ENCODE data around the gene MUC7. TPM values are rescaled to one million over a fixed set of nuclear protein-coding genes. Genes with fewer than 3 reads are reported as not detected.
A peak's percentile ranks its signal among the peaks of the same experiment; 100 is the strongest.
"Not testable (repeated sequence)": the region's sequence is repeated elsewhere in the genome, so short reads cannot be mapped to it uniquely, and the experiment has no call there.

The MUC7 gene
- total RNA-seq (2014; rRNA removed; shearing (Covaris generic)), result not detected in 2 replicates

DNA sequence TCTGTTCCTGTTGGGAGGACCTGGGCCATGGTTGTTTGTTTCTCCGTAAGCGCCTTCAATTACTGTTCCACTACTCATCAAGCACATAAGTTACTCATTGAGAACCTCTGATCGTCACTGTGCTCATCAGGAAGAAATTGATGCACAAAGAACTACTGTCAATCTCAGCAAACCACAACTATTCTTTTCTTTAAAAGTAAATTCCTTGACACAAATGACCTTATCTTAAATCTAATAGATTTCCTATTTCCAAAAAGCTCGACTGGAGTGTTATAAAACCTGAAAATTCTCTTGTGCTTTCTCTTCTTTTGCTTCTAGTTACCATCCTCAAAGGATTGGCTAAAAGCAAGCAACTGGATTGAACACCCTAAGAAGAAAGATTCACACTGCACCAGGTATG, at the start of gene MUC7:
MUC7 (plus strand) TSS at position 301 of the 400 bp plus-strand sequence. CDS start 1,825 bp downstream, outside the sequence.
- DNase-seq, result no peak
- no peaks in the 10 kb centered on the region for H3K27me3 ChIP-seq (ENCODE audit: control insufficient read depth, insufficient read depth, low read length)
- no peak within 1 kb of the TSS for H3K4me3 ChIP-seq (ENCODE audit: insufficient read depth, low read depth, low read length)
- no peaks in the 10 kb centered on the region for H3K36me3 ChIP-seq (replicated peaks; ENCODE audit: control insufficient read depth, insufficient read depth, low read length)

DNA sequence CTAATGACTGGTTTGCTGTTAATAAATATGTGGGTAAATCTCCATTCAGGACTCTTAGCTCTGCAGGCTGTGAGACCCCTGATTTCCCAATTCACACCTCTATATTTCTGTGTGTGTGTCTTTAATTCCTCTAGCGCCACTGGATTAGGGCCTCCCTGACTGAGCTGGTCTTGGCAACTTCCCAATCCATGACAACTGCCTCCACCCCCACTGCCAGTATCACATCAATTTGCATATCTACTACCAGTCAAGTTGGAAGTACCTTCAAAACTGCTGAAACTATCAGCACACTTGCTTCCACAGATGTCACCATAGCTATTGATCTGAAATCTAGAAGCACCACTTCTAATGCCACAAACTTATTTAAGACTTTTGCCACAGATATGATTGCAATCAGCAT, 46.7 kb upstream of the MUC7 start:
- Histone ChIP-seq H3K27me3 (ENCODE audit: control insufficient read depth, insufficient read depth, low read length) (no peaks in the 10 kb centered on the region), H3K36me3 (replicated peaks; ENCODE audit: control insufficient read depth, insufficient read depth, low read length) (no peaks in the 10 kb centered on the region), H3K4me3 (ENCODE audit: insufficient read depth, low read depth, low read length) (no peak overlapping the region)
- no peak for DNase-seq

DNA sequence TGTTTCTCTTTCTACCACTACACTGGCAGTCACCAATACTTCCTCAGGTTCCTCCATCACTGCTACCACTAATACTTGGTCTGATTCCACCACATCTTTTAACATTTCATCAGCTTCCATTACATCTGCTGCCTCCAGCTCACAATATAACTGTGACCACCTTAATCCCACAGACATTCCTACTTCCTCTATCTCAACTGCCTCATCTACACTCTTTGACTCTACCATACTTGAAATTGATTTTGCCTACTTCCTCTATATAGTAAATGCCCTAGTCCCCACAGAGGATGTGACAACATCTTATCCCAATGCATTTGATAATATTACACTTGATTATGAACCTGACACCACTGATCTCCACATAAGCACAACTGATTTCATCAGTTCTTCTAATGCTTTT, 45.2 kb upstream of the MUC7 start:
- Histone ChIP-seq H3K36me3 (replicated peaks; ENCODE audit: control insufficient read depth, insufficient read depth, low read length) (no peaks in the 10 kb centered on the region), H3K27me3 (ENCODE audit: control insufficient read depth, insufficient read depth, low read length) (no peaks in the 10 kb centered on the region), H3K4me3 (ENCODE audit: insufficient read depth, low read depth, low read length) (no peak overlapping the region)
- no peak for DNase-seq

DNA sequence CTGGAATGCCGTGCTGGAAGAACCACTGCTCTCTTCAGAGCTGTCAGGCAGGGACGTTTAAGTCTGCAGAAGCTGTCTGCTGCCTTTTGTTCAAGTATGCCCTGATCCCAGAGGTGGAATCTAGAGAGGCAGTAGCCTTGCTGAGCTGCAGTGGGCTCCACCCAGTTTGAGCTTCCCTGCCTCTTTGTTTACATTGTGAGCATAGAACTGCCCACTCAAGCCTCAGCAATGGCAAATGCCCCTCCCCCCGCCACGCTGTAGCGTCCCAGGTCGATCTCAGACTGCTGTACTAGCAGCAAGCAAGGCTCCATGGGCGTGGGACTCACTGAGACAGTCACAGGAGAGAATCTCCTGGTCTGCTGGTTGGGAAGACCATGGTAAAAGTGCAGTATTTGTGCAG, 34.8 kb upstream of the MUC7 start:
- Histone ChIP-seq H3K36me3 (replicated peaks; ENCODE audit: control insufficient read depth, insufficient read depth, low read length) (no peaks in the 10 kb centered on the region), H3K4me3 (ENCODE audit: insufficient read depth, low read depth, low read length) (no peak overlapping the region), H3K27me3 (ENCODE audit: control insufficient read depth, insufficient read depth, low read length) (no peaks in the 10 kb centered on the region; the same call in 1 of the 2 replicates)
- peak; percentile 1 for DNase-seq

DNA sequence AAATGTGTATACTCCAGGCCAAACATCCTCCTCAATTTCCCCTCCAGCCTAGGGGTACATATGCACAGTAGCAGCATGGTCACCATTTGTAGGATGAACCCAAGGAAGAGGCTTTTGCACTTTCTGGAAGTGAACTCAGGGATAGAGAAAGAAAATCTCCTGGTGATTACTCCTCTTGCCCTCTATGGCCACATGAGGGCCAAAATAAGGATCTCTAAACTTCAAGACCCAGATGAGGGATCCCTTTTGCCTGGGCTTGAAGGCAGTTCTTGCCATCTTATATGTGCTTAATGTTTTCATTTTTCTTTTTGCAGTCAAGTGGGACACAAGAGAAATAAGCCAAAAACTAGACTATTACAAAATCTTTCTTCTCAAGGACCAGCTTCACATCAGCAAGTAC, 29.5 kb upstream of the MUC7 start:
- H3K4me3 ChIP-seq (ENCODE audit: insufficient read depth, low read depth, low read length), result no peak overlapping the region
- no peaks in the 10 kb centered on the region; the same call in 1 of the 2 replicates for H3K27me3 ChIP-seq (ENCODE audit: control insufficient read depth, insufficient read depth, low read length)
- no peak for DNase-seq
- no peaks in the 10 kb centered on the region for H3K36me3 ChIP-seq (replicated peaks; ENCODE audit: control insufficient read depth, insufficient read depth, low read length)

DNA sequence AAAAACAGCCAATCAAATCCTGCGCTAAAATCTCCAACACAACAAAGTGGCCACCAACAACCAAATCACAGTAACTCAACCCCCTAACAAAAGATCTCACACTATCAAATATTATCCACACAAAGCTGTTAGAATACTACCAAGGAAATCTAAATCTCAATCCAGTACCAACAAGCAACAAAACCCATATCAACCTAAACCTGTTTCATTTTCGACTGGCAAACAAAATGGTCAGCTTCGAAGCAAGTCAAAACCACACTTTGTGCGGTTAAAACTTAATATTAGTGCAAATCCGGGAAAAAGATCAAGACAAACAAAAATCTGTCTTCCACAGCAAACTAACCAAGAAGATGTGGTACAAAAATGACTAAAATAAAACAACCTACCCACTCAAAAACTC, 28.7 kb upstream of the MUC7 start:
- H3K4me3 ChIP-seq (ENCODE audit: insufficient read depth, low read depth, low read length), result no peak overlapping the region
- no peak for DNase-seq

DNA sequence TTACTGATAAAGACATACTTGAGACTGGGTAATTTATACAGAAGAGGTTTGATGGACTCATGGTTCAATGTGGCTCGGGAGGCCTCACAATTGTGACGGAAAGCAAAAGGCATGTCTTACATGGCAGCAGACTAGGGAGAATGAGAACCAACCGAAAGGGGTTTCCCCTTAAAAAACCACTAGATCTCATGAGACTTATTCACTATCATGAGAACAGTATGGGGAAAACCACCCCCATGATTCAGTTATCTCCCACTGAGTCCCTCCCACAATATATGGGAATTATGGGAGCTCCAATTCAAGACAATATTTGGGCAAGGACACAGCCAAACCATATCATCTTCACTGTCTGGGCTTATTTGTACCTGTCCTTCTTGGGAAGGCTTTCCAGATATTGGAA, 22.8 kb upstream of the MUC7 start:
- H3K4me3 ChIP-seq (ENCODE audit: insufficient read depth, low read depth, low read length), result no peak overlapping the region
- no peaks in the 10 kb centered on the region for H3K36me3 ChIP-seq (replicated peaks; ENCODE audit: control insufficient read depth, insufficient read depth, low read length)
- no peak for DNase-seq
- H3K27me3 ChIP-seq (ENCODE audit: control insufficient read depth, insufficient read depth, low read length), result no peaks in the 10 kb centered on the region

More for the DNA sequence above, 28.7 kb upstream of the MUC7 start:
- H3K27me3 ChIP-seq (ENCODE audit: control insufficient read depth, insufficient read depth, low read length), result no peaks in the 10 kb centered on the region; the same call in 1 of the 2 replicates
- no peaks in the 10 kb centered on the region for H3K36me3 ChIP-seq (replicated peaks; ENCODE audit: control insufficient read depth, insufficient read depth, low read length)

DNA sequence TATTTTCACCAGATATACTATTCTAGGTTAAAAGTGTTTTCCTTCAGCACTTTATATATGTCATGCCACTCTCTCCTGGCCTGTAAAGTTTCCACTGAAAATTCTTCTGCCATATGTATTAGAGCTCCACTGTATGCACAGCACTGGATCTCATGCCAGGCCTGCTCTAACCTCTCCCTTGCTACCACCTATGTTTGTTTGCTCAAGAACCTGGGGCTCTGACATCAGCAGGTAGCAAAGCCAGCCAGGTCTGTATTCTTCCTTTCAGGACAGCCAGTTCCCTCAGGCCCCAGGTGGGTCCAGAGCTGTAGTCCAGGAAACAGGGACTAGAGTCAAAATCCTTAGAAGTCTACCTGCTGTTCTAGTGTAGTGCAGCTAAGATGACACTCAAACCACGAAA, 19.1 kb upstream of the MUC7 start:
- H3K4me3 ChIP-seq (ENCODE audit: insufficient read depth, low read depth, low read length), result no peak overlapping the region
- H3K27me3 ChIP-seq (ENCODE audit: control insufficient read depth, insufficient read depth, low read length), result no peaks in the 10 kb centered on the region
- H3K36me3 ChIP-seq (replicated peaks; ENCODE audit: control insufficient read depth, insufficient read depth, low read length), result no peaks in the 10 kb centered on the region
- no peak for DNase-seq

DNA sequence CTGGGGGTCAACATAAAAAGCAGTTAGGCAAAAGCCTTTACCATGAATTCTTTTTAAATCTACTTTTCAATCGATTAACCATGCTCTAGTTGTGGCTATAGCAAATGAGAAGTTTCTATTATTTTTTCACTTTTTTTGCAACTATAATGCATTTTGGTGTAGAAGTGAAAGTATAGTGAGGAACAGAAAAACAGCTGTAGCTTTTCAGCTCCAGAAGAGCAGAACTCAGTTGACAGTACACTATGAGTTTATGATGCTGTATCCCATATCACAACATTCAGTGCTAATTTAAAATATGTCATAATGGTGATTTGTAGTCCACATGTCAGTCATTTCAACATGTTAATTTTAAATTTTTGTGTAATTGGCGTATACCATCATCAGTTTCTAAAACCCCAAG, 8.7 kb upstream of the MUC7 start:
- DNase-seq, result no peak
- no peaks in the 10 kb centered on the region for H3K36me3 ChIP-seq (replicated peaks; ENCODE audit: control insufficient read depth, insufficient read depth, low read length)
- no peak overlapping the region for H3K4me3 ChIP-seq (ENCODE audit: insufficient read depth, low read depth, low read length)
- H3K27me3 ChIP-seq (ENCODE audit: control insufficient read depth, insufficient read depth, low read length), result no peaks in the 10 kb centered on the region

DNA sequence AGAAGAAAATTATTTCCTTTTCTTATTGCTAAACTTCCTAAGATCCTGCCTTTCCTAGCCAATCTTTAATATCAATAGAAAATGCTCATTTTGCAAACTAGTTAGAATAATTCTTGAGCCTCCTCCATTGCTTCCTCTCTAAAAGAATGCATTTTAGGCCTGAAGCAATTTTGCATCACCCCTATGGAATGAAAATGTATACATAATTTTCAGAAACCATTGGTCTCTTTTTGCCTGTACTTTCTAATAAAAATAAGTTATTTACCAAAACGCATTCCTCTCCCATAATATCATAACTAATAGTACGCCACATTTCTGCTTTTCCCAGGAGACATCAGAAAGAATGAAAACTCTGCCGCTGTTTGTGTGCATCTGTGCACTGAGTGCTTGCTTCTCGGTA, 1.7 kb downstream of the MUC7 start:
- DNase-seq, result no peak
- no peak overlapping the region for H3K4me3 ChIP-seq (ENCODE audit: insufficient read depth, low read depth, low read length)
- H3K27me3 ChIP-seq (ENCODE audit: control insufficient read depth, insufficient read depth, low read length), result no peaks in the 10 kb centered on the region
- no peaks in the 10 kb centered on the region for H3K36me3 ChIP-seq (replicated peaks; ENCODE audit: control insufficient read depth, insufficient read depth, low read length)

DNA sequence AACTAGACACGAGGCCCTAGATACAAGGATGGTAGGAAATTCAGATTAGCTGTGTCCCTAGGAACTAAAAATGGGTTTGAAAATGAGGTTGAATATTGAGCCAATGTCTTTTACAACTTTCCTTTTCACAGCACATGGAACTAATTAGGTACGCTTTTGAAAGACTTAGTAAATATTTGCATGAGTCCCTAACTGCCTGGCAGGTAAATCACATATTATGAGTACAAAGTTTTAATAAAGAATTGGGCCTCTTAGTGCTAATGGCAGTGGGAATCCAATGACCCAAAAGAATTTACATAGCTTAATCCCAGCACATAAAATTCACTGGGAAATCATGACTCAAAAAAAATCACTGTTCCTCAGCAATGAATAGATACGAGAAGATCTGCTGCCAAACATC, 16.8 kb downstream of the MUC7 start:
- no peak for DNase-seq
- Histone ChIP-seq H3K36me3 (replicated peaks; ENCODE audit: control insufficient read depth, insufficient read depth, low read length) (no peaks in the 10 kb centered on the region), H3K4me3 (ENCODE audit: insufficient read depth, low read depth, low read length) (no peak overlapping the region), H3K27me3 (ENCODE audit: control insufficient read depth, insufficient read depth, low read length) (no peaks in the 10 kb centered on the region)

DNA sequence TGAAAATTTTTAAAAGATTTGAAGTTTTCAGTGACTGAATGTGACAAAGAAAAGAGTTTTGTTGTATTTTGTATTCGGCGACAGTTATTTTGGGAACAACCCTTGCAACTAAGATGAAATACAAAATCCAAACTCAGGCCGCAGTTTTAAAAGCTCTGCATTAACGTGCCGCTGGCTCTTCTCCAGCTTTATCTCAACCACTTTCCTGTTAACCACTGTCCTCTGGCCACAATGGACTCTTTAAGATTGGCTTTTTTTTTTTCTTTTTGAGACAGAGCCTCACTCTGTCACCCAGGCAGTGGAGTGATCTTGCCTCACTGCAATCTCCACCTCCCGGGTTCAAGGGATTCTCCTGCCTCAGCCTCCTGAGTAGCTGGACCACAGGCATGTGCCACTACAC, 24.2 kb downstream of the MUC7 start:
- Histone ChIP-seq H3K36me3 (replicated peaks; ENCODE audit: control insufficient read depth, insufficient read depth, low read length) (no peaks in the 10 kb centered on the region), H3K27me3 (ENCODE audit: control insufficient read depth, insufficient read depth, low read length) (no peaks in the 10 kb centered on the region)

DNA sequence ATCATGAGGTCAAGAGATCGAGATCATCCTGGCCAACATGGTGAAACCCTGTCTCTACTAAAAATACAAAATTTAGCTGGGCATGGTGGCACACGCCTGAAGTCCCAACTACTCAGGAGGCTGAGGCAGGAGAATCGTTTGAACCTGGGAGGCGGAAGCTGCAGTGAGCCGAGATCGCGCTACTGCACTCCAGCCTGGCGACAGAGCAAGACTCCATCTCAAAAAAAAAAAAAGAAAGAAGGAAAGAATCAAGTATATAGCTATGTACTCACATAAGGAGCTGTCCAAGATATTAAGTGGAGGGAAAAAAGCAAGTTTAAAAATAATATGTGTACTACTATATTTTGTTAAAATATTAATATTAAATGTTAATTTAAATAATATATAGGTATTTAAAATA, 29.8 kb downstream of the MUC7 start:
- DNase-seq; H3K36me3 ChIP-seq (replicated peaks; ENCODE audit: control insufficient read depth, insufficient read depth, low read length); H3K27me3 ChIP-seq (ENCODE audit: control insufficient read depth, insufficient read depth, low read length); H3K4me3 ChIP-seq (ENCODE audit: insufficient read depth, low read depth, low read length): not testable (repeated sequence)

More for the DNA sequence above, 24.2 kb downstream of the MUC7 start:
- no peak overlapping the region for H3K4me3 ChIP-seq (ENCODE audit: insufficient read depth, low read depth, low read length)
- no peak for DNase-seq

DNA sequence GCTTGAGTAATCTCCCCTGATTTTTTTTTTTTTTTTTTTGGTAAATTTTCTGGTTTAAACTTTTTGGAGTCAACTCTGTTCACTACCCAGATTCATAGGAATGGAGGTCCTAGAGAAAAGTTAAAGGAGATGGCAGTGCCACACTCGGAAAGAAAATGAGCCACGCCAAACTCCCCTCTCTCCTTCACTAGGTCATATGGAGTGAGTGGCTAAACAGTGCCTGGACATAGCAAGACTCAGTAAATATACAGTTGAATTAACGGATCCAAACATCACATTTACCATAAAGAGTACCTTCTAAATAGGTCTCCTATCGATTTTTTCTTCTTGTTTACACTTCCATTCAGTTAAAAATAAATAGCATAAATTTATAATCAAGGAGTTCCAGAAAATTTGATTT, 32.7 kb downstream of the MUC7 start:
- no peak overlapping the region for H3K4me3 ChIP-seq (ENCODE audit: insufficient read depth, low read depth, low read length)
- DNase-seq, result no peak
- H3K36me3 ChIP-seq (replicated peaks; ENCODE audit: control insufficient read depth, insufficient read depth, low read length), result no peaks in the 10 kb centered on the region
- no peaks in the 10 kb centered on the region for H3K27me3 ChIP-seq (ENCODE audit: control insufficient read depth, insufficient read depth, low read length)

DNA sequence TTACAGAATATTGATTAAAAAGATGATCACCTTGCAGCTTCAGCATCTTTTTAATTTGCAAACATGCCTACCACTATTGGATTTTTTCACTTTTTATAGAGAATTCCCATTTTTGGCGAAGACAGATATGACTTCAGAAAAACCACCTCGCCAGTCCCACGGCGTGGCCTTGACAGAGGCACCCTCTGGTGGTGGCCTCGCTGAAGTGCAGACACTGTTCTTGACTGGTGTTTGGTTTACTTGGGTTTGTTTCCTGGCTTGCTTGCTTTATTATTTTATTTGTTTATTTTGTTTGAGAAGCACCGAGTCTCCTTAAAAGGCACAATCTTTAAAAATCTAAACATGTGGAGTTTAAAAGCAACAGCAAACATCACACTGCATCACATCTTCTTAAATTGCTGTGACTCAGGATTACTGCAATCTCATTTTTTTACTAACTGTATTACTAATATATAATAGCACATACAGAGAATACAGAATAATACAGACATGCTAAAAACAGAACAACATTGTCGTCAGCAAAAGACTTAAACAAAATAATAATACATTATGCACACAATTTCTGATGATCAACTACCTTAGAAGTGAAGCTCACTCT, 33.3 kb downstream of the MUC7 start:
- H3K4me3 ChIP-seq (ENCODE audit: insufficient read depth, low read depth, low read length), result no peak overlapping the region
- DNase-seq, result peak; percentile 16
- no peaks in the 10 kb centered on the region for H3K36me3 ChIP-seq (replicated peaks; ENCODE audit: control insufficient read depth, insufficient read depth, low read length)
- no peaks in the 10 kb centered on the region for H3K27me3 ChIP-seq (ENCODE audit: control insufficient read depth, insufficient read depth, low read length)

DNA sequence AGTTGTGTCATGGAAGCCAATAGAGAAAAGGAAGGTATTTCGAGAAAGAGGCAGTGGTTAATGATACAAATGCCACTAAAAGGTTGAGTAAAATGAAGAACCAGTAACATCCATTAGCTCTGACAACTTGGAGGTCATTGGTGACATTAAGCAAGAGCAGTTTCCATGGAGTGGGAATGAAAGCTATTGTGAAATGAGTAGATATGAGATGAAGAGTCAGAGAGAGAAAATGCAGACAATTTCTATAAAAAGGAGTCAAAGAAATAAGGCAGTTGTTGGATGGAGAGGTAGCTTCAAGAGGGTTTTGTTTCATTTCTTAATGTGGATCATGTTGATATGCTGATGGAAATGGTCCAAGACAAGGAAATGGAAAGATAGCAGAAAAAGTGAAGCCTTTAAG, 36.8 kb downstream of the MUC7 start:
- H3K4me3 ChIP-seq (ENCODE audit: insufficient read depth, low read depth, low read length), result no peak overlapping the region
- no peaks in the 10 kb centered on the region for H3K27me3 ChIP-seq (ENCODE audit: control insufficient read depth, insufficient read depth, low read length)
- no peaks in the 10 kb centered on the region for H3K36me3 ChIP-seq (replicated peaks; ENCODE audit: control insufficient read depth, insufficient read depth, low read length)
- DNase-seq, result no peak

Data from H7 (cell line).